ENCODE results near the gene RHO. TPM values are rescaled to one million over a fixed set of nuclear protein-coding genes. Genes with fewer than 3 reads are reported as not detected.

The RHO gene
- total RNA-seq, 1 experiment from 2014 or later, result not detected

- Histone ChIP-seq H3K27me3 (ENCODE audit: low read length) (no peaks in the 10 kb centered on the region), H3K36me3 (ENCODE audit: low read depth, low read length) (no peaks in the 10 kb centered on the region), H3K79me2 (ENCODE audit: low read length) (no peaks in the 10 kb centered on the region), H3K9me3 (ENCODE audit: low read length) (no peaks in the 10 kb centered on the region), H3K4me1 (ENCODE audit: insufficient read depth, low read length) (no peaks in the 10 kb centered on the region; the same call in 1 of the 2 replicates), H4K20me1 (ENCODE audit: low read length) (no peaks in the 10 kb centered on the region), H3K27ac (ENCODE audit: low read length) (no peak overlapping the region), H3K4me2 (ENCODE audit: low read length) (no peak overlapping the region), H3F3A (ENCODE audit: low read length, unreplicated experiment) (no peaks in the 10 kb centered on the region), H3K9me2 (replicated peaks; ENCODE audit: low read length) (no peaks in the 10 kb centered on the region), H2AFZ (ENCODE audit: low read length) (no peak overlapping the region), H3K9ac (ENCODE audit: low read length) (no peak overlapping the region), H3K4me3 (ENCODE audit: low read length) (no peak overlapping the region)
- BruUV-seq (replicated peaks), result no TSS peak
- CTCF ChIA-PET, result interaction anchor here (0.6 kb wide), 1 partner anchor 37 kb away, joined by 3 read pairs; no protein-coding TSS in a partner anchor
- POLR2A ChIA-PET (ENCODE audit: unreplicated experiment), result no interaction called here
- intact Hi-C loops (cut with micrococcal nuclease), result no loop called here
- ATAC-seq, result no peak
- DNase-seq, result no peak
- no peak for TF ChIP-seq CTCF (conservative IDR thresholded peaks at IDR 0.05; ENCODE audit: low read depth, low read length)
- TF ChIP-seq EZH2 (IDR thresholded peaks at IDR 0.05; ENCODE audit: low read length, unreplicated experiment), result no peak
- no peak for TF ChIP-seq EZH2phosphoT487 (IDR thresholded peaks at IDR 0.05; ENCODE audit: borderline replicate concordance, low read length)
These were observed 18.8 kb downstream of the RHO start for GRCh38 chr3:129547241-129547640.

GRCh38 chr3:129548104-129548965 is 19.9 kb downstream of the RHO start:
- H3K27me3 ChIP-seq (ENCODE audit: low read length), result no peaks in the 10 kb centered on the region
- no peaks in the 10 kb centered on the region for H3K9me2 ChIP-seq (replicated peaks; ENCODE audit: low read length)
- H3K27ac ChIP-seq (ENCODE audit: low read length), result no peak overlapping the region
- H3K9me3 ChIP-seq (ENCODE audit: low read length), result no peaks in the 10 kb centered on the region
- no TSS peak for BruUV-seq (replicated peaks)
- H4K20me1 ChIP-seq (ENCODE audit: low read length), result no peaks in the 10 kb centered on the region
- no peaks in the 10 kb centered on the region for H3F3A ChIP-seq (ENCODE audit: low read length, unreplicated experiment)
- no peak overlapping the region for H2AFZ ChIP-seq (ENCODE audit: low read length)
- no peaks in the 10 kb centered on the region for H3K36me3 ChIP-seq (ENCODE audit: low read depth, low read length)
- ChIA-PET CTCF (no interaction called here), POLR2A (ENCODE audit: unreplicated experiment) (no interaction called here)
- DNase-seq (no peak), ATAC-seq (no peak)
- no peak overlapping the region for H3K4me3 ChIP-seq (ENCODE audit: low read length)
- intact Hi-C loops (cut with micrococcal nuclease), result no loop called here
- TF ChIP-seq EZH2phosphoT487 (IDR thresholded peaks at IDR 0.05; ENCODE audit: borderline replicate concordance, low read length) (no peak), EZH2 (IDR thresholded peaks at IDR 0.05; ENCODE audit: low read length, unreplicated experiment) (no peak), CTCF (conservative IDR thresholded peaks at IDR 0.05; ENCODE audit: low read depth, low read length) (no peak)
- no peaks in the 10 kb centered on the region for H3K79me2 ChIP-seq (ENCODE audit: low read length)
- no peak overlapping the region for H3K9ac ChIP-seq (ENCODE audit: low read length)
- no peaks in the 10 kb centered on the region; the same call in 1 of the 2 replicates for H3K4me1 ChIP-seq (ENCODE audit: insufficient read depth, low read length)
- no peak overlapping the region for H3K4me2 ChIP-seq (ENCODE audit: low read length)

Data from PC-3 (cell line).